Retina (tissue), 1 donor: ENCODE measurements around the gene IQCH.

Experiments used
- DNase-seq: peaks from one replicate; pipeline ENCODE4 v3.0.0-alpha.2; 2016

The IQCH gene

DNA sequence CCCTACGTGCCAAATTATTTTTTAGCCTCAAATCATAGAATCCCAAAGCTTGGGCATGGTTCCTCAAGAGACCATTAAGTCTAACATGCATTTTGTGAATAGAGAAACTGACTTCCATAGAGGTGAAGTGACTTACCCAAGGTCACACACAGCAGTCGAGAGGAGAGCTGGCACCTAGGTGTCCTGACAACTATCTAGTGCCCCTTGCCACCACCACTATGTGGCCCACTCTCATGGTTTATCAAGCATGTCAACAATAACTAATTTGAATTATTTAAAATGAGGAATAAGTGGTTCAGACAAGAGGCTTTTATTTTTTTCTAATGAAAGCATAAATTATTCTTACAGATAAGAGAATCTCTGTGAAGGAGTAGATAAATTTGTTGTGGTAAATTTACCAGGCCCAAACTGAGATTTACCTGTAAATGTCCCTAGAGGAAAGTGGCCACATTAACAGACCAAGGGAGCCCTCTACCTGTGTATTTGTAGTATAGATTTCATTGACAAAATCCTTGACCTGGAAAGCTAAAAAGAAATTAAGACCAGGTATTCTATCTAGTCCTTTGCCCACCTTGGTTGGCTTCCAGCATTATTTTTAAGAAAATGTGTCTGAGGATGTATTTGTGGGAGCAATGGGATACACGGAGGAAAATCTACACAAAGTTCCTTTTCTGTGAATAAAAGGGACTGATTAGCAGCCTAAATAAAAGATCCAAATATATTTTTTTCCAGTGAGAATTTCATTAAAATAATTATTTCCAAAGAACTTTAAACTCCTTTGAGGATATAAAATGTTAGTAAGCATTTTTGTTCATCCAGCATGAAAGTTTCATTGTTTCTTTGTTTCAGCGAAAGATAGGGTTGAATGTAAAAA, 49.1 kb downstream of the IQCH start:
- DNase-seq: no peak

DNA sequence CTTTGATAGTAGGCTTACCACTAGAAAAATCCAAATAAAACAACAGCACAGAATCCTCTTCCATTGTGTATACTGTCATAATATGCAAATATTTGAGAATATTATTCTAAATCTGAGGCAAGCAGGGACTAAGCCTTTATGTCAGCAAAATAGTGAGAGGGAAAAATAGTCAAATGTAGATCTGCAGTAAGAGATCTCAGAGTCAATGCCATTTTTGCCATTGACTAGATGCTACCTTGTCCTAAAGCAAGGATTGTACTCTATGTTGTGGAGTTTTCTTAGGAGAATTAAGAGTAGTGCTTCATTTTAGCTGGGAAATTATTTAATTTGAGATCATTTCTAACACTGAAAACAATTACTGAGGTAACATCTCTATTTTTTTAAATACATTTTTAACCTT, 50.2 kb downstream of the IQCH start:
- DNase-seq: no peak

DNA sequence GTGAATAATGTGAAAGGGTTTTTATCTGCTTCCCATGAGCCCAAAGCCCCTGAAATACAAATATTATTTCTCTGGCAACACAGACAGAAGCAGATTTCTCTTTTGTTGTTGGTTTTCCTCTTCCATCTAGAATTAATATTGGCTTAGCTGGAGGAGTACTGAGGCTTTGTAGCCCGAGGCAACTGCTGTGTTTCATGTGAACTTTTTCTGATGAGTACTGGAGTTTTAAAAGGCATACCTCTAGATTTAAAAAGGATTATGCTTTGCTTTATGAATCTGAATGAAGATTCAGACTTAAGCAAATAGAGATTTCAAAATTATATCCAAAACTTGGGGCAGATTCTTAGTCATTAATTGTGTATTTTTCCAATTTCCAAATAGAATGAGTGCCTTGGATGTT, 50.9 kb downstream of the IQCH start:
- DNase-seq: no peak

DNA sequence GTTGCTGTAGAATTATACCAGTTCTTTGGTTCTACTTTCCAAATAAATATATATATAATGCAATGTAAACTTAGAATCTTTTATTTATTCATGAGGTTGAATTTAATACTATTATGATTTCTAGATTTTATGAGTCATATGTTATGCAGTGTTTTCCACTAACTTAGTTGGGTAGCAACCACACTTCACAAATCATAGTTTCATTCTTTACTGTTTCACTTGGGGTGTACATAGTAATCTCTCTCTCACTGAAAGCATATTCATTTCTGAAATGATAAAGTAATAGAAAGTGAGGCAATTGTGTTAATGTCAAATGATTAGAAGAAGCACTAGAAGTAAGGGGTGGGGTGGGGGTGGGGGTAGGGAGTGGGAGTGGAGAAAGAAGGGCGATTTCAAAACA, 52.6 kb downstream of the IQCH start:
- DNase-seq: no peak

GRCh38 chr15:67307889-67308597, 53.5 kb downstream of the IQCH start:
- no peak for DNase-seq

DNA sequence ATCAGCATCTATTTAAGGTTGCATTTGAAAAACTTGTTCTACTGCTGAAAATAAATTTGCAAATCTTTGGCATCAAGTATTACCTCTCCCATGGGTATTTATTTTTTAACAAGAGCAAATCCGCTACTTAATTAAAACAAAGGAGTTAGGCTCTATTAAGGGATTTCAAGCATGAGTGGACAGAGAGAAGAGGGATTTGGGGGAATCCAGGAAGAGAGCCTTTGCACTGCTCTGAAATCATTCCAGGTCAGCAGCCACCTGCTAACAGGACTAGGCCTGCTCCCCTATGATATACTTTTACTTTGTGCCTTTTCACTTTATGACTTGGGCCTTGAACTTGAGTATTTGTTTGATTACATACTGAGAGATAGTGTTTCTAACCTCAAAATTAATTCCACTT, 57.1 kb downstream of the IQCH start:
- DNase-seq: no peak

DNA sequence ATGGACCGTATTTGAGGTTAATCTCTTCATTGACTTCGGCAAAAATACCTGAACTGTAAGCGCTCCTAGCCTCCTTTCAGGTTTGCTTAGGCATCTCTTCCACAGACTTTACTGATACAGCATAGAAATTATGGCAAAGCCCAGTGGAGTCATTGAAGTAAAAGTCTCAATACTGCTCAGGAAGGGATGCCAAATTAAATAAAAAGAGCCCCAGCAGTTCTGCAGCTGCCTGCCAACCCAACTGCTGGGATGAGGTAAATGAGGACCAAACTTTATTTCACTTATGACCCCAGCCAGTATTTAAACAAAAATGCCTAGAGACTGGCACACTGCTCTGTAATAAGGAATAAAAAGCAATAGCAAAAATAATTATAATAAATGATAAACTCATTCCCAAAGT, 65.4 kb downstream of the IQCH start:
- no peak for DNase-seq

GRCh38 chr15:67321352-67321751, 66.8 kb downstream of the IQCH start:
- no peak for DNase-seq

DNA sequence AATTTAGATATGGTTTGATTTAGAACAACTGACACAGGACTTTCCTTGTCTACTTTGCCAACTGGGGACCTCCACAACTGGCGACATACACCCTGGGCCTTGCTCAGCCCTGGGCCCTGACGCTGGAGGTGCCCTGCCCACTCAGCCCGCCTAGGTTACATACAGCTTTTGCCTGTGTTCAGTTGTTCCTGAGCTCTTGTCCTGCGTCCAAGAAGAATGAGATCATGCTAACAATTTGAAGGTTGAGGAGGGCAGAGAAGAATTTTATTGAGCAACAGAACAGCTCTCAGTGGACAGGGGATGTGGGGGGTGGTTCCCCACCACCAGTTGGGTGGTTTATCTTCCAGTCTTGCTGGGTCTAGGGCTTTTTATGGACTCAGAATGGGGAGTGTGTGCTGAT, 67.9 kb downstream of the IQCH start:
- DNase-seq: no peak

DNA sequence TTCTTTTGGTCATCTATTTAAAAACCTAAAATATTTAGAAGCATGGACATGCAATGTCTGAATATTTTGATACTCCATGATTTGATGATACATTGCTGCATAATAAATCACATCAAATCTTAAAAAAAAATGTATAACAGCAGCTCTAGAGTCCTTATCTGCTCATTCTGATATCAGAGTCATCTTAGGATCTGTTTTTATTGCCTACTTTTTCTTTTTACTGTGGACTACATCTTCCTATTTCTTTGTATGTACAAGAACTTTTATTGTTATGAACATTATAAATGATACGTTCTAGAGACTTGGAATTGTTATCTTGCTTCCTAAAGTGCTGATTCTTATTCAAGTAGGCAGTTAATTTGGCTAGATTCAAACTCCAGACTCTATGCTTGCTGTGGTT, 72.7 kb downstream of the IQCH start:
- DNase-seq: no peak

GRCh38 chr15:67327737-67328136, 73.2 kb downstream of the IQCH start:
- DNase-seq: no peak

DNA sequence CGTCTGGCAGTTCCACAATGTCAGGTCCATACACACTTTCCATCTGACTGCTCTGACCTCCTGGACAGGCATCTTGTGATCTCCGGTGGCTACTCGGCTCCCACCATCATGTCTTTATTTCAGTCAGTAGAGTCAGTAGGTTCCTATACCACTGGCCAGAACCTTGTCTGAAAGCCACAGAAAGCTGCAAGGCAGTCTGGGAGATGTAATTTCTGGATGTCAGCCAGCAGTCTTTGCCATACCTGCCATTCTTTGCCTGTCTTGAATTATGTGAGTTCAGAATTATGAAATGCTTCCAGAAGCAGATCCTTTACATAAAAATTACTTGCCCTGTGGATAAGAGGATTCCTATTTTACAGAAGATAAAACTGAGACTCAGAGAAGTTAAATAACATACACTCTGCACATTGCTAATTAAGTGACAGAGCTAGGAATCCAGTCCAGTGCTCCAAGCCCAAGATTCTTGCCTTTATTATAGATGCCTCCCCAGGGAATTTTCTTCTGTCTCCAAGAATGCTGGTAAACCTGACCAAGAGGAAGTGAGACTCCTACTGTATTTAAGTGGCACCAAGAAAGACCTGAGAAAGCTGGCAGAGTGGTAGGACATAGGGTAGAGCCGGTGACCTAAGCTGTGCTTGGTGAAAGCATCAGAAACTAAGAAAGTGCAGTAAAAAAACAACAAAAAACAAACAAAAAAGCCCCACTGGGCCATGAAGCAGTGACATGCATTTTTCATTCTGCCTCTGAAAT, 75.6 kb downstream of the IQCH start:
- no peak for DNase-seq

- DNase-seq: no peak
Observed at GRCh38 chr15:67331676-67332075, 77.1 kb downstream of the IQCH start.

DNA sequence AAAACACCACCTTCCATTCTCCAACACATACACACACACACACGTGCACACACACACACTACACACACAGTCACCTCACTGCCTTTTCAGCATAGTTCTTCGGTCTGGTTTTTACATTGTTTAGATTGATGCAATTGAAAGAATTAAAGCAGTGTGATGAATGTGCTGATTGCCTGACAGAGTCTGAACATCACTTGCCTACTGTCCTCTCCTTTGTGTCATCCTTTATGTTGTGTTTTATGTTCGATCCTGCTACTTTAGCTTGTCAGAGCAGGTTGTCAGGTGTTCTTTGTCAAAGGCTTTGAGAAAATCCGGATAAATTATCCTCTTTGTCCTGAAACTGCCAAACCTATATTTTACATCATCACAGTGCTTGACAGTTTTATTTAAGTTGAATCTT, 80.4 kb downstream of the IQCH start:
- DNase-seq: no peak

GRCh38 chr15:67335534-67336222, 81.1 kb downstream of the IQCH start:
- no peak for DNase-seq

DNA sequence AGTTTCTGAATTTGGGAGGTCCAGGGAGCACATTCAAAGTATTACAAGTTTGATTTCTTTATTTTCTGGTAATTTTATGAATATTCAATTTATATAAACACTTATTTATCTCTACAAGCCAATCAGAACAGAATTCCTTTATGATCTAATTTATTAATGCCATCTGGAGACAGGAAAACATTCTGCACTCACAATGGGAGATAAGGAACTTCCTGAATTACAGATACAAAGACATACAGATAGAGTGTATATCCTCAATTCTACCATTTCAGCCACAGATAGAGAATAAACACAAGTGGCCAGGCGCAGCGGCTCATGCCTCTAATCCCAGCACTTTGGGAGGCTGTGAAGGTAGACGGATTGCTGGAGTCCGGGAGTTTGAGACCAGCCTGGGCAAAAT, 86.0 kb downstream of the IQCH start:
- DNase-seq: no peak

GRCh38 chr15:67341539-67341938, 87.0 kb downstream of the IQCH start:
- DNase-seq: no peak

- no peak for DNase-seq
Observed at GRCh38 chr15:67343206-67343605, 88.6 kb downstream of the IQCH start.

GRCh38 chr15:67349634-67350033, 95.0 kb downstream of the IQCH start:
- DNase-seq: no peak

GRCh38 chr15:67350042-67350441, 95.5 kb downstream of the IQCH start:
- no peak for DNase-seq

- DNase-seq: no peak
Observed at GRCh38 chr15:67358391-67358790, 103.8 kb downstream of the IQCH start.

DNA sequence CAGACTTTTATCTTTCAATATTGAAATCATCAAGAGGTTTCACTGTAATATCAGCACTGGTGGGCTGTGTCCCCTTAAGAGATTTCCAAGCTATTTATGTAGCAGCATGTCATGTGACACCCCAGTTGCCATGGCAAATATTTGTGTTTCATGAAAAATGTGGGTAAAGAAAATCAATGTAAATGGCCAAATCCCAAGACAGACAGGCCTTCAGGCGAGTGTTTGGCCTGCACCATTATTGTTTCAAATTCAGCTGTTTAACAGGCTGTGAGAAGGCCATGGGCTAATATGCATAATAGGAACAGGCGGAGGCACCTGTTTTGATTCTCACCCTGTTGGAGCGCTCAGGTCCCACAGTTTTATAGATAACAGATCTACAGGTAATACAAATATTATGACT, 104.2 kb downstream of the IQCH start:
- peak; percentile 52 for DNase-seq

GRCh38 chr15:67359431-67360079, 105.0 kb downstream of the IQCH start:
- DNase-seq: no peak
